Vagina (tissue), 2 donors: ENCODE data around the gene TANGO6.

Experiments
- CTCF ChIP-seq, 3 experiments: fragments of 450-650 bp in 2 of 3; fragments of 200-600 bp in 1 of 3; sonication (generic) in 1 of 3; IDR thresholded peaks; one replicate each; pipeline ENCODE4 v1.5.1; 2017 to 2019; ENCODE audit warnings: antibody characterized with exemption in 3 of 3, mild to moderate bottlenecking in 2 of 3, moderate library complexity in 2 of 3
- POLR2A ChIP-seq, 2 donors: fragments of 450-650 bp; IDR thresholded peaks; one replicate each; pipeline ENCODE4 v1.6.1; 2017; ENCODE audit warnings: antibody characterized with exemption in 2 of 2, mild to moderate bottlenecking in 2 of 2, moderate library complexity in 2 of 2
- POLR2AphosphoS5 ChIP-seq, 2 donors: sonication (generic); formaldehyde crosslinking; IDR thresholded peaks; one replicate each; pipeline ENCODE4 v1.9.0; 2017; ENCODE audit warnings: antibody characterized with exemption in 2 of 2, mild to moderate bottlenecking in 2 of 2, low read depth in 1 of 2; ENCODE audit not compliant: insufficient read depth in 1 of 2

GRCh38 chr16:68834550-68834949 lies 8.8 kb upstream of the TANGO6 start:
- TF ChIP-seq CTCF (IDR thresholded peaks at IDR 0.05) (no peak), POLR2A (IDR thresholded peaks at IDR 0.05) (no peak), POLR2AphosphoS5 (IDR thresholded peaks at IDR 0.05; ENCODE audit: insufficient read depth in 1 of 2, low read depth in 1 of 2) (no peak)
